GM12878 (cell line): ENCODE measurements around the gene MAGI1. TPM values are rescaled to one million over a fixed set of nuclear protein-coding genes. Genes with fewer than 3 reads are reported as not detected.

Experiments used
- ATAC-seq: fragments of 200-7000 bp; cut with Tn5 transposase; 3 replicates; pipeline ENCODE4 v1.9.1; 2020; ENCODE audit warnings: mild to moderate bottlenecking, moderate library complexity
- BruUV-seq: library from RNA; stranded (reverse); fragments of 400-500 nt; replicated peaks from 2 replicates; lab custom pipeline; 2021; lab: Mats Ljungman, UMichigan
- CTCF ChIA-PET: fragments of 300-600 bp; sonication (Branson Sonifier 250); formaldehyde crosslinking; extraction: SDS; loops from one replicate; lab custom pipeline; 2021; ENCODE audit warnings: inconsistent platforms; lab: Yijun Ruan, JAX
- POLR2A ChIA-PET: fragments of 350-600 bp; formaldehyde crosslinking; extraction: SDS; loops from one replicate; lab custom pipeline; 2021; ENCODE audit warnings: inconsistent platforms; lab: Charles Lee
- RAD21 ChIA-PET: fragments of 300-600 bp; sonication (Branson Sonifier 250); formaldehyde crosslinking; loops from one replicate; lab custom pipeline; 2023; ENCODE audit warnings: antibody characterized with exemption; ENCODE audit not compliant: unreplicated experiment; lab: Charles Lee
- SMC1A ChIA-PET: fragments of 300-600 bp; sonication (Branson Sonifier 250); formaldehyde crosslinking; loops from one replicate; lab custom pipeline; 2023; ENCODE audit not compliant: unreplicated experiment, uncharacterized antibody; lab: Charles Lee
- DNase-seq: peaks from one replicate; pipeline ENCODE4 v3.0.0-alpha.2; 2011; ENCODE audit warnings: low read depth, low spot score
- FAIRE-seq: peaks from 3 replicates; lab custom pipeline; 2011; peaks lifted over from hg19 to GRCh38; lab: Jason Lieb, UNC
- H2AFZ ChIP-seq: 2 replicates; pipeline ENCODE4 v1.6.0; 2011; ENCODE audit warnings: low read depth, low read length, control low read depth; ENCODE audit not compliant: control insufficient read depth
- H3K27ac ChIP-seq: 2 replicates; pipeline ENCODE4 v1.5.1; 2011; ENCODE audit warnings: control low read depth; ENCODE audit not compliant: control insufficient read depth, insufficient read depth
- H3K27me3 ChIP-seq, 2 experiments: replicated peaks in 1 of 2; 2 replicates each; pipeline versions ENCODE4 v1.6.0 to v1.6.1; 2011; ENCODE audit warnings: low read length in 1 of 2; ENCODE audit not compliant: control insufficient read depth in 2 of 2, insufficient read depth in 2 of 2
- H3K36me3 ChIP-seq, 2 experiments: 2 replicates each; pipeline ENCODE4 v1.5.1; 2011; ENCODE audit warnings: low read length in 1 of 2; ENCODE audit not compliant: control insufficient read depth in 2 of 2, insufficient read depth in 2 of 2
- H3K4me1 ChIP-seq: 2 replicates; pipeline ENCODE4 v1.6.1; 2011; ENCODE audit warnings: mild to moderate bottlenecking, low read length, moderate library complexity, mixed read lengths; ENCODE audit not compliant: control insufficient read depth, insufficient read depth
- H3K4me2 ChIP-seq: 2 replicates; pipeline ENCODE4 v1.6.0; 2011; ENCODE audit warnings: control low read depth; ENCODE audit not compliant: control insufficient read depth, insufficient read depth
- H3K4me3 ChIP-seq: fragments of 200-600 bp; sonication (generic); 2 replicates; pipeline ENCODE4 v1.5.1; 2016
- H3K79me2 ChIP-seq: 2 replicates; pipeline ENCODE4 v1.6.0; 2011; ENCODE audit warnings: low read length; ENCODE audit not compliant: control insufficient read depth, insufficient read depth
- H3K9ac ChIP-seq: 2 replicates; pipeline ENCODE4 v1.8.0; 2011; ENCODE audit warnings: low read length, control low read depth, mixed read lengths; ENCODE audit not compliant: control insufficient read depth, insufficient read depth
- H3K9me3 ChIP-seq: replicated peaks from 3 replicates; pipeline ENCODE4 v1.5.1; 2011; ENCODE audit warnings: mild to moderate bottlenecking, low read length; ENCODE audit not compliant: control insufficient read depth, insufficient read depth
- H4K20me1 ChIP-seq: 2 replicates; pipeline ENCODE4 v1.6.0; 2011; ENCODE audit not compliant: control insufficient read depth, insufficient read depth
- BCL11A ChIP-seq: IDR thresholded peaks from 2 replicates; pipeline ENCODE4 v1.6.1; 2011; ENCODE audit warnings: low read depth, low read length
- CBX5 ChIP-seq: sonication (generic); IDR thresholded peaks from 2 replicates; pipeline ENCODE4 v1.6.1; 2016; ENCODE audit warnings: low read depth, moderate library complexity, mild to moderate bottlenecking, inconsistent platforms
- ETV6 ChIP-seq, 2 experiments: fragments of 450-650 bp in 1 of 2; IDR thresholded peaks in 1 of 2; conservative IDR thresholded peaks in 1 of 2; 2 replicates each; pipeline ENCODE4 v1.6.1; 2014; ENCODE audit warnings: antibody characterized with exemption in 1 of 2, borderline replicate concordance in 1 of 2, low read depth in 1 of 2, mild to moderate bottlenecking in 1 of 2, moderate library complexity in 1 of 2
- EZH2 ChIP-seq: IDR thresholded peaks from 2 replicates; pipeline ENCODE4 v1.6.1; 2012; ENCODE audit warnings: low read depth, mild to moderate bottlenecking, control low read depth, inconsistent platforms, low read length, borderline replicate concordance; ENCODE audit not compliant: control insufficient read depth
- HSF1 ChIP-seq: fragments of 150-350 bp; IDR thresholded peaks from 2 replicates; pipeline ENCODE4 v1.6.1; 2014; ENCODE audit warnings: mild to moderate bottlenecking, low read depth, low read length
- MTA3 ChIP-seq: IDR thresholded peaks from 2 replicates; pipeline ENCODE4 v1.6.1; 2012; ENCODE audit warnings: low read length, inconsistent platforms, borderline replicate concordance
- PRDM15 ChIP-seq: fragments of 450-650 bp; formaldehyde crosslinking; IDR thresholded peaks from 2 replicates; pipeline ENCODE4 v1.4.0; 2020; ENCODE audit warnings: mild to moderate bottlenecking, moderate library complexity
- RAD21 ChIP-seq: IDR thresholded peaks from 2 replicates; pipeline ENCODE4 v1.6.1; 2011; ENCODE audit warnings: mild to moderate bottlenecking, low read depth, low read length, moderate library complexity; ENCODE audit not compliant: insufficient read depth
- RAD51 ChIP-seq: fragments of 450-650 bp; IDR thresholded peaks from 2 replicates; pipeline ENCODE4 v1.6.1; 2016; ENCODE audit warnings: moderate library complexity, mild to moderate bottlenecking, inconsistent platforms
- RBBP5 ChIP-seq: fragments of 200-600 bp; sonication (generic); conservative IDR thresholded peaks from 2 replicates; pipeline ENCODE4 v1.6.1; 2016
- SUPT20H ChIP-seq: IDR thresholded peaks from 2 replicates; pipeline ENCODE4 v1.6.1; 2011; ENCODE audit warnings: low read depth, mild to moderate bottlenecking, low read length, moderate library complexity, borderline replicate concordance; ENCODE audit not compliant: control insufficient read depth
- TCF7 ChIP-seq: IDR thresholded peaks from 2 replicates; pipeline ENCODE4 v1.6.1; 2014; ENCODE audit warnings: antibody characterized with exemption, borderline replicate concordance
- ZNF622 ChIP-seq: fragments of 450-650 bp; IDR thresholded peaks from 2 replicates; pipeline ENCODE4 v1.6.1; 2017; ENCODE audit warnings: mild to moderate bottlenecking, inconsistent platforms
- WGBS: methylation state at CpG from one replicate; pipeline ENCODE4 v1.1.6; 2016; ENCODE audit warnings: low lambda C conversion rate; ENCODE audit not compliant: insufficient replicate concordance, insufficient coverage; ENCODE audit errors: missing lambda C conversion rate; 5-methylcytosine and 5-hydroxymethylcytosine counted together
- in situ Hi-C: fragments of 300-500 bp; cut with MboI; formaldehyde crosslinking; loops from 9 replicates; pipeline ENCODE4 v1.14.3; 2018; ENCODE audit warnings: mixed read lengths
- intact Hi-C: fragments of 100-400 bp; cut with micrococcal nuclease; formaldehyde crosslinking; loops from one replicate; pipeline ENCODE4 v1.14.2; 2022; ENCODE audit not compliant: unreplicated experiment
- polyA plus RNA-seq, 11 experiments: library from polyadenylated mRNA; depleted of rRNA in 4 of 11; unstranded in 6 of 11; stranded (reverse) in 5 of 11; fragments of >200 nt; fragmentation: Nextera tagmentation in 4 of 11; fragmentation: Illumina TruSeq in 1 of 11; extraction: Ambion mirVana in 4 of 11; extraction: Trizol in 1 of 11; gene quantifications; 1 replicate in 1 of 11; 2 replicates in 10 of 11; pipeline versions ENCODE4 v1.2.1 to v1.2.3, GENCODE V29; 2011 to 2016; ENCODE audit warnings: inconsistent platforms in 2 of 11, missing spikeins in 2 of 11, low read depth in 1 of 11
- total RNA-seq, 4 experiments: library from RNA; depleted of rRNA in 3 of 4; stranded (reverse); fragments of >200 nt in 3 of 4; fragmentation: Illumina TruSeq in 1 of 4; extraction: Trizol in 1 of 4; gene quantifications; 2 replicates each; pipeline versions ENCODE4 v1.2.1 to v1.2.3, GENCODE V29; 2013 to 2021
- TF ChIP-seq, protein P1 (sequence below): fragments of 450-650 bp; formaldehyde crosslinking; IDR thresholded peaks from 2 replicates; pipeline ENCODE4 v1.4.0; 2022; ENCODE audit warnings: mild to moderate bottlenecking, moderate library complexity

MAGI1 gene
- total and polyA plus RNA-seq, 10 of the 15 experiments (the other 5 are each of a cell fraction or from before 2014, with no cell fraction given) = 0.02 to 3.3 (median 0.29) TPM; not detected in 1

GRCh38 chr3:65830948-65831732 lies 207.6 kb downstream of the MAGI1 start (continued):
- TF ChIP-seq PRDM15 (CRISPR knock-in tag) = no peak
- no peak for TF ChIP-seq EZH2
- TF ChIP-seq CBX5 = no peak
- TF ChIP-seq ZNF622 = no peak
- TF ChIP-seq BCL11A = no peak
- TF ChIP-seq RAD21 = no peak

DNA sequence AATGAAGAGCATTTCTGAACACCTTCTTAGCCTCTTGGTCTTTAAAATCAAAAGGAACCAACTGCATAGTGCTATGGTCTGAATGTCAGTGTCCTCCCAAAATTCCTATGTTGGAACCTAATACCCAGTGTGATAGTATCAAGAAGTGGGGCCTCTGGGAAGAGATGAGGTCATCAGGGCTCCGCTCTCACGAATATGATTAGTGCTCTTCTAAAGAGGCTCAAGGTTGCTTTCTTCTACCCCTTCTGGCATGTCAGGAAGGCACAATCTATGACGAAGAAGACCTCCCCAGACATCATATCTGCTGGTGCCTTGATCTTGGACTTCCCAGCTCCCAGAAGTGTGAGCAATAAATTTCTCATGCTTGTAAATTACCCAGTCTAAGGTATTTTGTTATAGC lies 209.5 kb downstream of the MAGI1 start:
- H3K4me2 ChIP-seq = no peak overlapping the region
- no peaks in the 10 kb centered on the region for H3K4me1 ChIP-seq
- H3K4me3 ChIP-seq = no peak overlapping the region
- no peak overlapping the region for H2AFZ ChIP-seq
- no peaks in the 10 kb centered on the region for H3K36me3 ChIP-seq
- ATAC-seq (no peak), FAIRE-seq (no peak), DNase-seq (no peak)
- no peaks in the 10 kb centered on the region for H3K79me2 ChIP-seq
- H4K20me1 ChIP-seq = no peaks in the 10 kb centered on the region
- WGBS = 7% methylated on average over 3 of the region's 3 CpGs
- SMC1A ChIA-PET = no interaction called here
- H3K27ac ChIP-seq = no peak overlapping the region
- BruUV-seq = no TSS peak
- H3K27me3 ChIP-seq = no peaks in the 10 kb centered on the region
- H3K9me3 ChIP-seq = no peaks in the 10 kb centered on the region
- in situ Hi-C loops = no loop called here
- CTCF ChIA-PET = no interaction called here
- no peak overlapping the region for H3K9ac ChIP-seq
- intact Hi-C loops = no loop called here
- RAD21 ChIA-PET = no interaction called here
- POLR2A ChIA-PET = no interaction called here
- TF ChIP-seq MTA3 (no peak), SUPT20H (no peak), HSF1 (no peak), TCF7 (no peak), ETV6 (conservative IDR thresholded peaks at IDR 0.05 in 1 of 2, IDR thresholded peaks at IDR 0.05 in 1 of 2; ENCODE audit: borderline replicate concordance in 1 of 2, low read depth in 1 of 2) (no peak), RAD51 (no peak), RBBP5 (no peak)
- TF ChIP-seq, protein P1, sequence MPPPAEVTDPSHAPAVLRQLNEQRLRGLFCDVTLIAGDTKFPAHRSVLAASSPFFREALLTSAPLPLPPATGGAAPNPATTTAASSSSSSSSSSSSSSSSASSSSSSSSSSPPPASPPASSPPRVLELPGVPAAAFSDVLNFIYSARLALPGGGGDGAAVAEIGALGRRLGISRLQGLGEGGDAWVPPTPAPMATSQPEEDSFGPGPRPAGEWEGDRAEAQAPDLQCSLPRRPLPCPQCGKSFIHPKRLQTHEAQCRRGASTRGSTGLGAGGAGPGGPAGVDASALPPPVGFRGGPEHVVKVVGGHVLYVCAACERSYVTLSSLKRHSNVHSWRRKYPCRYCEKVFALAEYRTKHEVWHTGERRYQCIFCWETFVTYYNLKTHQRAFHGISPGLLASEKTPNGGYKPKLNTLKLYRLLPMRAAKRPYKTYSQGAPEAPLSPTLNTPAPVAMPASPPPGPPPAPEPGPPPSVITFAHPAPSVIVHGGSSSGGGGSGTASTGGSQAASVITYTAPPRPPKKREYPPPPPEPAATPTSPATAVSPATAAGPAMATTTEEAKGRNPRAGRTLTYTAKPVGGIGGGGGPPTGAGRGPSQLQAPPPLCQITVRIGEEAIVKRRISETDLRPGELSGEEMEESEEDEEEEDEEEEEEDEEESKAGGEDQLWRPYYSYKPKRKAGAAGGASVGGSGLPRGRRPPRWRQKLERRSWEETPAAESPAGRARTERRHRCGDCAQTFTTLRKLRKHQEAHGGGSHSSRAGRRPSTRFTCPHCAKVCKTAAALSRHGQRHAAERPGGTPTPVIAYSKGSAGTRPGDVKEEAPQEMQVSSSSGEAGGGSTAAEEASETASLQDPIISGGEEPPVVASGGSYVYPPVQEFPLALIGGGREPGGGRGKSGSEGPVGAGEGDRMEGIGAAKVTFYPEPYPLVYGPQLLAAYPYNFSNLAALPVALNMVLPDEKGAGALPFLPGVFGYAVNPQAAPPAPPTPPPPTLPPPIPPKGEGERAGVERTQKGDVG (CRISPR knock-in tag) = no peak
